Measurements from ENCODE around the gene CHN1.

Gene CHN1

GRCh38 chr2:175006281-175006680, 1.1 kb upstream of the CHN1 start:
- no peak overlapping the region for H3K27ac ChIP-seq
- no peak overlapping the region for H3K4me3 ChIP-seq
- TF ChIP-seq CTCF (IDR thresholded peaks at IDR 0.05): no peak
- no peak for DNase-seq (ENCODE audit: low spot score)

- peak overlapping the region; percentile 82 to 88 for H3K27ac ChIP-seq
- DNase-seq (ENCODE audit: low spot score): no peak
These were observed 618 bp upstream of the CHN1 start for GRCh38 chr2:175005733-175006264.

GRCh38 chr2:175004730-175004979, 526 bp downstream of the CHN1 start:
- Histone ChIP-seq H3K4me3 (peak overlapping the region; percentile 77), H3K27ac (peak overlapping the region; percentile 82 to 88)
- TF ChIP-seq CTCF (IDR thresholded peaks at IDR 0.05): no peak
- no peak for DNase-seq (ENCODE audit: low spot score)

More at GRCh38 chr2:175005733-175006264, 618 bp upstream of the CHN1 start:
- peak overlapping the region; percentile 77 for H3K4me3 ChIP-seq
- TF ChIP-seq CTCF (IDR thresholded peaks at IDR 0.05): no peak

GRCh38 chr2:175003875-175004729, 1.1 kb downstream of the CHN1 start:
- Histone ChIP-seq H3K4me3 (peak overlapping the region; percentile 77), H3K27ac (peak overlapping the region in 1 of 2 donors; percentile 88)
- no peak for DNase-seq (ENCODE audit: low spot score)
- no peak for TF ChIP-seq CTCF (IDR thresholded peaks at IDR 0.05)

- Histone ChIP-seq H3K27ac (no peak overlapping the region), H3K4me3 (no peak overlapping the region)
- TF ChIP-seq CTCF (IDR thresholded peaks at IDR 0.05): no peak
- no peak for DNase-seq (ENCODE audit: low spot score)
These were observed 2.5 kb downstream of the CHN1 start for GRCh38 chr2:175002547-175003274.

GRCh38 chr2:175001566-175001965, 3.6 kb downstream of the CHN1 start:
- TF ChIP-seq CTCF (IDR thresholded peaks at IDR 0.05): no peak
- H3K4me3 ChIP-seq: no peak overlapping the region
- H3K27ac ChIP-seq: no peak overlapping the region
- no peak for DNase-seq (ENCODE audit: low spot score)
